GM18505 (cell line): Measurements from ENCODE around the gene NINL.

Experiments used
- ATAC-seq: cut with Tn5 transposase; IDR thresholded peaks from one replicate; pipeline ENCODE4 v1.9.1; 2021; ENCODE audit not compliant: unreplicated experiment
- POLR2A ChIP-seq: IDR thresholded peaks from 4 replicates; pipeline ENCODE4 v1.6.1; 2011; ENCODE audit warnings: borderline replicate concordance; ENCODE audit not compliant: insufficient read depth, insufficient read length; ENCODE audit errors: extremely low read depth

The NINL gene

GRCh38 chr20:25525867-25526266 is 59.5 kb downstream of the NINL start:
- TF ChIP-seq POLR2A = no peak
- no peak for ATAC-seq

GRCh38 chr20:25525295-25525694 is 60.0 kb downstream of the NINL start:
- ATAC-seq = no peak
- TF ChIP-seq POLR2A = no peak

- ATAC-seq = no peak
- no peak for TF ChIP-seq POLR2A
These were observed 63.9 kb downstream of the NINL start for GRCh38 chr20:25521382-25521781.

- no peak for ATAC-seq
- TF ChIP-seq POLR2A = no peak
These were observed 68.2 kb downstream of the NINL start for GRCh38 chr20:25517124-25517523.

GRCh38 chr20:25514747-25515340 is 70.5 kb downstream of the NINL start:
- no peak for ATAC-seq
- no peak for TF ChIP-seq POLR2A

GRCh38 chr20:25514195-25514594 is 71.1 kb downstream of the NINL start:
- no peak for TF ChIP-seq POLR2A
- ATAC-seq = no peak

GRCh38 chr20:25512709-25513108 is 72.6 kb downstream of the NINL start:
- no peak for TF ChIP-seq POLR2A

GRCh38 chr20:25511183-25511582 is 74.1 kb downstream of the NINL start:
- no peak for TF ChIP-seq POLR2A
- no peak for ATAC-seq

More at GRCh38 chr20:25512709-25513108, 72.6 kb downstream of the NINL start:
- no peak for ATAC-seq

- TF ChIP-seq POLR2A = no peak
- no peak for ATAC-seq
These were observed 74.6 kb downstream of the NINL start for GRCh38 chr20:25510721-25511120.

GRCh38 chr20:25510202-25510601 is 75.1 kb downstream of the NINL start:
- TF ChIP-seq POLR2A = no peak
- ATAC-seq = no peak

- ATAC-seq = no peak
- TF ChIP-seq POLR2A = no peak
These were observed 76.2 kb downstream of the NINL start for GRCh38 chr20:25509084-25509483.

- TF ChIP-seq POLR2A = no peak
- ATAC-seq = no peak
These were observed 77.1 kb downstream of the NINL start for GRCh38 chr20:25508083-25508770.

GRCh38 chr20:25507385-25508082 is 77.8 kb downstream of the NINL start:
- ATAC-seq = no peak
- TF ChIP-seq POLR2A = no peak
